ENCODE measurements around the gene PDE4D. TPM values are rescaled to one million over a fixed set of nuclear protein-coding genes. Genes with fewer than 3 reads are reported as not detected.

The PDE4D gene
- total RNA-seq, 4 donors from 2014 or later: 14.7 to 36.3 (median 24.7) TPM

GRCh38 chr5:59436364-59437148 is 457.0 kb downstream of the PDE4D start:
- TF ChIP-seq POLR2A (IDR thresholded peaks at IDR 0.05): no peak
- no peak for TF ChIP-seq CTCF (IDR thresholded peaks at IDR 0.05)
- Histone ChIP-seq H3K4me1 (no peaks in the 10 kb centered on the region), H3K27ac (no peak overlapping the region), H3K27me3 (no peaks in the 10 kb centered on the region), H3K36me3 (no peaks in the 10 kb centered on the region), H3K4me3 (replicated peaks in 1 of 3) (no peak overlapping the region), H3K9me3 (no peaks in the 10 kb centered on the region)
- WGBS, 2 donors: 78 to 79% methylated on average over 5 of the region's 5 CpGs
- intact Hi-C loops (cut with DNase I): no loop called here
- DNase-seq: no peak

- DNase-seq: no peak
- intact Hi-C loops (cut with DNase I): no loop called here
- TF ChIP-seq CTCF (IDR thresholded peaks at IDR 0.05): no peak
- TF ChIP-seq POLR2A (IDR thresholded peaks at IDR 0.05): no peak
- Histone ChIP-seq H3K27ac (no peak overlapping the region), H3K27me3 (no peaks in the 10 kb centered on the region), H3K36me3 (no peaks in the 10 kb centered on the region), H3K4me1 (no peaks in the 10 kb centered on the region), H3K4me3 (replicated peaks in 1 of 3) (no peak overlapping the region), H3K9me3 (no peaks in the 10 kb centered on the region)
- 26 to 64% methylated on average over 1 of the region's 1 CpG for WGBS, 2 donors
Observed at GRCh38 chr5:59433174-59433573, 460.4 kb downstream of the PDE4D start.

GRCh38 chr5:59430066-59430685 is 463.4 kb downstream of the PDE4D start:
- intact Hi-C loops (cut with DNase I): no loop called here
- no peak for DNase-seq
- Histone ChIP-seq H3K9me3 (no peaks in the 10 kb centered on the region), H3K4me1 (no peaks in the 10 kb centered on the region), H3K27ac (no peak overlapping the region), H3K27me3 (no peaks in the 10 kb centered on the region), H3K36me3 (no peaks in the 10 kb centered on the region), H3K4me3 (replicated peaks in 1 of 3) (no peak overlapping the region)
- no peak for TF ChIP-seq CTCF (IDR thresholded peaks at IDR 0.05)
- WGBS, 2 donors: 92 to 94% methylated on average over 9 of the region's 9 CpGs

- Histone ChIP-seq H3K27me3 (no peaks in the 10 kb centered on the region), H3K27ac (no peak overlapping the region), H3K36me3 (no peaks in the 10 kb centered on the region), H3K9me3 (no peaks in the 10 kb centered on the region), H3K4me3 (replicated peaks in 1 of 3) (no peak overlapping the region), H3K4me1 (no peaks in the 10 kb centered on the region)
- no peak for DNase-seq
- no peak for TF ChIP-seq POLR2A (IDR thresholded peaks at IDR 0.05)
- TF ChIP-seq CTCF (IDR thresholded peaks at IDR 0.05): no peak
- intact Hi-C loops (cut with DNase I): no loop called here
- WGBS, 2 donors: 85 to 89% methylated on average over 2 of the region's 2 CpGs
Observed at GRCh38 chr5:59428391-59428790, 465.1 kb downstream of the PDE4D start.

GRCh38 chr5:59424515-59424914 is 469.0 kb downstream of the PDE4D start:
- Histone ChIP-seq H3K27me3 (no peaks in the 10 kb centered on the region), H3K4me3 (replicated peaks in 1 of 3) (no peak overlapping the region), H3K9me3 (no peaks in the 10 kb centered on the region), H3K4me1 (no peaks in the 10 kb centered on the region), H3K36me3 (no peaks in the 10 kb centered on the region), H3K27ac (no peak overlapping the region)
- no peak for TF ChIP-seq CTCF (IDR thresholded peaks at IDR 0.05)
- TF ChIP-seq POLR2A (IDR thresholded peaks at IDR 0.05): no peak
- 83 to 88% methylated on average over 3 of the region's 3 CpGs for WGBS, 2 donors
- intact Hi-C loops (cut with DNase I): no loop called here
- no peak for DNase-seq
